Uterus (tissue), 4 donors: ENCODE results near the gene NIPBL. TPM values are rescaled to one million over a fixed set of nuclear protein-coding genes. Genes with fewer than 3 reads are reported as not detected.
"Not testable (repeated sequence)": the region's sequence is repeated elsewhere in the genome, so short reads cannot be mapped to it uniquely, and the experiment has no call there.

Experiments used
- DNase-seq, 2 donors: peaks; one replicate each; pipeline ENCODE4 v3.0.0-alpha.2; 2019 to 2020
- H3K27ac ChIP-seq, 2 donors: fragments of 200-600 bp; sonication (generic); 1 replicate in 1 of 2; 2 replicates in 1 of 2; pipeline ENCODE4 v1.5.1; 2016 to 2018
- H3K27me3 ChIP-seq, 2 donors: fragments of 200-600 bp; sonication (generic); one replicate each; pipeline ENCODE4 v1.5.1; 2018 to 2019; ENCODE audit warnings: control low read depth in 1 of 2
- H3K36me3 ChIP-seq, 2 donors: fragments of 200-600 bp; sonication (generic); one replicate each; pipeline ENCODE4 v1.5.1; 2019; ENCODE audit warnings: control low read depth in 1 of 2
- H3K4me1 ChIP-seq, 2 donors: fragments of 200-600 bp; sonication (generic); one replicate each; pipeline ENCODE4 v1.5.1; 2018 to 2019; ENCODE audit warnings: control low read depth in 1 of 2
- H3K4me3 ChIP-seq, 2 donors: fragments of 200-600 bp; sonication (generic); 1 replicate in 1 of 2; 2 replicates in 1 of 2; pipeline ENCODE4 v1.5.1; 2018 to 2019; ENCODE audit warnings: mild to moderate bottlenecking in 1 of 2
- H3K9me3 ChIP-seq, 2 donors: fragments of 200-600 bp; sonication (generic); one replicate each; pipeline ENCODE4 v1.5.1; 2019; ENCODE audit warnings: control low read depth in 1 of 2
- POLR2A ChIP-seq, 2 donors: fragments of 450-650 bp; IDR thresholded peaks; one replicate each; pipeline ENCODE4 v1.6.1; 2016; ENCODE audit warnings: antibody characterized with exemption in 2 of 2, mild to moderate bottlenecking in 1 of 2, moderate library complexity in 1 of 2
- intact Hi-C: fragments of 100-400 bp; cut with DNase I; formaldehyde crosslinking; loops from one replicate; pipeline ENCODE4 v1.15.1; 2023; ENCODE audit warnings: low total_unique reads
- total RNA-seq, 4 donors: library from RNA; depleted of rRNA in 3 of 4; stranded (reverse); fragments of >200 nt in 3 of 4; gene quantifications; one replicate each; pipeline versions ENCODE4 v1.1.0 to v1.2.4, GENCODE V29; 2014 to 2023
- TF ChIP-seq, protein P1 (sequence below), 4 experiments: fragments of 200-600 bp in 2 of 4; fragments of 450-650 bp in 2 of 4; sonication (generic) in 2 of 4; IDR thresholded peaks; one replicate each; pipeline ENCODE4 v1.5.1; 2016 to 2019; ENCODE audit warnings: antibody characterized with exemption in 4 of 4, mild to moderate bottlenecking in 2 of 4, moderate library complexity in 1 of 4
- donor health status: DM: yes; HTN: yes; CAD: no.

The NIPBL gene
- total RNA-seq, 4 donors from 2014 or later, result 49.7 to 108 (median 72.4) TPM

DNA sequence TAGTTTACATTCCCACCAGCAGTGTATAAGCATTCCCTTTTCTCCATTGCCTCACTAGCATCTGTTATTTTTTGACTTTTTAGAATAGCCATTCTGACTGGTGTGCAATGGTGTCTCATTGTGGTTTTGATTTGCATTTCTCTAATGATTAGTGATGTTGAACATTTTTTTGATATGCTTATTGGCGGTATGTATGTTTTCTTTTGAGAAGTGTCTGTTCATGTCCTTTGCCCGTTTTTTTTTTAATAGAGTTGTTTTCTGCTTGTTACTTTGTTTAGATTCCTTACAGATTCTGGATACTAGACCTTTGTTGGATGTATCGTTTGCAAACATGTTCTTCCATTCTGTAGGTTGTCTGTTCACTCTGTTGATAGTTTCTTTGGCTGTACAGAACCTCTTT, 25.3 kb downstream of the NIPBL start:
- Histone ChIP-seq H3K27ac (no peak overlapping the region), H3K4me1 (peaks cover 0 to 9% of the 10 kb centered on the region in 2 donors), H3K36me3 (peaks cover 0 to 3% of the 10 kb centered on the region in 2 donors), H3K9me3 (no peaks in the 10 kb centered on the region), H3K27me3 (no peaks in the 10 kb centered on the region), H3K4me3 (no peak overlapping the region)
- DNase-seq, result no peak
- intact Hi-C loops, result no loop called here
- no peak for TF ChIP-seq POLR2A (IDR thresholded peaks at IDR 0.05)
- TF ChIP-seq, protein P1, sequence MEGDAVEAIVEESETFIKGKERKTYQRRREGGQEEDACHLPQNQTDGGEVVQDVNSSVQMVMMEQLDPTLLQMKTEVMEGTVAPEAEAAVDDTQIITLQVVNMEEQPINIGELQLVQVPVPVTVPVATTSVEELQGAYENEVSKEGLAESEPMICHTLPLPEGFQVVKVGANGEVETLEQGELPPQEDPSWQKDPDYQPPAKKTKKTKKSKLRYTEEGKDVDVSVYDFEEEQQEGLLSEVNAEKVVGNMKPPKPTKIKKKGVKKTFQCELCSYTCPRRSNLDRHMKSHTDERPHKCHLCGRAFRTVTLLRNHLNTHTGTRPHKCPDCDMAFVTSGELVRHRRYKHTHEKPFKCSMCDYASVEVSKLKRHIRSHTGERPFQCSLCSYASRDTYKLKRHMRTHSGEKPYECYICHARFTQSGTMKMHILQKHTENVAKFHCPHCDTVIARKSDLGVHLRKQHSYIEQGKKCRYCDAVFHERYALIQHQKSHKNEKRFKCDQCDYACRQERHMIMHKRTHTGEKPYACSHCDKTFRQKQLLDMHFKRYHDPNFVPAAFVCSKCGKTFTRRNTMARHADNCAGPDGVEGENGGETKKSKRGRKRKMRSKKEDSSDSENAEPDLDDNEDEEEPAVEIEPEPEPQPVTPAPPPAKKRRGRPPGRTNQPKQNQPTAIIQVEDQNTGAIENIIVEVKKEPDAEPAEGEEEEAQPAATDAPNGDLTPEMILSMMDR (IDR thresholded peaks at IDR 0.05), result no peak

DNA sequence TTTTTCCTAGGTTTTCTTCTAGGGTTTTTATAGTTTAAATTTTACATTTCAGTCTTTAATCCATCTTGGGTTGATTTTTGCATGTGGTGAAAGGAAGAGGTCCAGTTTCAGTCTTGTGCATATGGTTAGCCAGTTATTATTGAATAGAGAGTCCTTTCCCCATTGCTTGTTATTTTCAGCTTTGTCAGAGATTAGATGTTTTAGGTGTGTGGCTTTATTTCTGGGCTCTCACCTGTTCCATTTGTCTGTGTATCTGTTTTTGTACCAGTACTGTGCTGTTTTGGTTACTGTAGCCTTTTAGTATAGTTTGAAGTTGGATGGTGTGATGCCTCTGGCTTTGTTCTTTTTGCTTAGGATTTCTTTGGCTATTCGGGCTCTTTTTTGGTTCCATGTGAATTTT, 25.8 kb downstream of the NIPBL start:
- Histone ChIP-seq H3K27ac (no peak overlapping the region), H3K4me1 (peaks cover 0 to 9% of the 10 kb centered on the region in 2 donors), H3K9me3 (no peaks in the 10 kb centered on the region), H3K36me3 (peaks cover 0 to 3% of the 10 kb centered on the region in 2 donors), H3K27me3 (no peaks in the 10 kb centered on the region), H3K4me3 (no peak overlapping the region)
- DNase-seq, result no peak
- intact Hi-C loops, result no loop called here
- TF ChIP-seq, protein P1 (IDR thresholded peaks at IDR 0.05), result no peak
- TF ChIP-seq POLR2A (IDR thresholded peaks at IDR 0.05), result no peak

DNA sequence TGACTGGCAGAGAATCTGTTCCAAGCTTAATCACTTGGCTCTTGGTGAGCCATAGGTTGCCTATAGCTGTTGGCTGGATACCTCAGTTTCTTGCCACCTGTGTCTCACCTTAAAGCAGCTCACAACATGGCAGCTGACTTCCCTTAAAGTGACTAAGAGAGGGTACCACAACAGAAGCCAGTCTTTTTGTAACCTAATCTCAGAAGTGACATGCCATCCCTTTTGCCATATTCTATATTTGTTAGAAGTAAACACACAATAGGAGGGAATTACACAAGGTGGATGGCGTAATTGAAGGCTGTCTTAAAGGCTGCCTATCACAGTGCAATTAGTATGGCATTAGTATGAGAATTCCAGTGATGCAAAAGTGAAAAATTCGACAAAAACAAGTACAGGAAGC, 28.1 kb downstream of the NIPBL start:
- Histone ChIP-seq H3K27ac (no peak overlapping the region), H3K4me3 (no peak overlapping the region), H3K9me3 (no peaks in the 10 kb centered on the region), H3K27me3 (no peaks in the 10 kb centered on the region), H3K4me1 (peaks cover 6 to 9% of the 10 kb centered on the region in 2 donors), H3K36me3 (peaks cover 0 to 3% of the 10 kb centered on the region in 2 donors)
- intact Hi-C loops, result no loop called here
- TF ChIP-seq, protein P1 (IDR thresholded peaks at IDR 0.05), result no peak
- no peak for TF ChIP-seq POLR2A (IDR thresholded peaks at IDR 0.05)
- no peak for DNase-seq

DNA sequence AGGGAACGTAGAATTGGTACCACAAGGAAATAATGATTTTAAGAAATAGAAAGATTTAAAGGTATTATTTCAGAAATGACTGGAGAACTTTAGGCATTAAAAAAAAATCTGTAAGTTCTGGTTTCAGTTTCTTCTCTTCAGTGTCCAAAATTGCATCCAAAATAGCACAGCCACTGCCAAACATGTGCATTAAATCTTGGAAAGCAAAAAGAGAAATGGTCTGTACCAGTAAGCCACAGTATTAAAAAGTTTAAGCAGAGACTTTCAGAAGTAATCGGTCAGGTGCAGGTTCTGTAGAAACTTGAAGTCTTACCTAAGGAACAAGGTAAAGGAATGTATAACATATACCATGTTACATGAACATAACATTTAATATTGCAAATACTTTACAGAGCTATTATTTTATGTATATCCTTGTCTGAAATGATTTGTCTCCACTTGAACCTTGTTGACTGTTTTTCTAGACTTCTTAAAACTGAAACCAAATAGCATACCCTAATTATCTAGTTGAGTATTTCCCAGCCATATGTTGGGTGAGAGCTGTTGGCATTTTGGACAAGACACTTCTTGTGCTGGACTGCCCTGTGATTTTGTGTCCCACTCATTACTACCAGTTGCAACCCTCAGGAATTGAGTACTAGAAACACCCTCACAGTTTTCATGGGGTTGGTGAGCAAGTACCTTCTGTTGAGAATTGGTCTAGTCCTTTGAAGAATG, 32.1 kb downstream of the NIPBL start:
- Histone ChIP-seq H3K27ac (no peak overlapping the region), H3K27me3 (no peaks in the 10 kb centered on the region), H3K36me3 (no peaks in the 10 kb centered on the region), H3K9me3 (no peaks in the 10 kb centered on the region), H3K4me3 (no peak overlapping the region), H3K4me1 (peaks cover 6 to 9% of the 10 kb centered on the region in 2 donors)
- no peak for TF ChIP-seq POLR2A (IDR thresholded peaks at IDR 0.05)
- TF ChIP-seq, protein P1 (IDR thresholded peaks at IDR 0.05), result no peak
- DNase-seq, result no peak
- intact Hi-C loops, result no loop called here

DNA sequence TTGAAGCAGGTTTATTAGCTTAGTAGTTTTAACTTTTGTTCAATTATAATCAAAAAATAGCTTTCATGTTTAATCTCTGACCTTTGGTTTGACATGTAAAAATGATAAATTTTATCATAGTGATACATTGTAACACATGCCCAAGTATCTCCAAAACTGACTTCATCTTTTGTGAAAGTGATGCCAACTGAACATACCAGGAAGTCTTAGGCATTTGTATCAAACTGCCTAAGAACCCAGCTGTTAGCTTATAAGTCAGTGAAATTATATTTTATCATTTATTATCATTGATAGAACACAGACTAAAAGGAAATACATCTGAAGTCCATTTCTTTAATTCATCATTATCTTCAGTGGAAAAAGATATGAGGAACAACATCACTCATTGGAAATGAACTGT, 39.1 kb downstream of the NIPBL start:
- no peak overlapping the region for H3K4me3 ChIP-seq
- no peak for DNase-seq
- no peaks in the 10 kb centered on the region for H3K36me3 ChIP-seq
- no peaks in the 10 kb centered on the region for H3K4me1 ChIP-seq
- no peak for TF ChIP-seq POLR2A (IDR thresholded peaks at IDR 0.05)
- TF ChIP-seq, protein P1 (IDR thresholded peaks at IDR 0.05), result no peak
- intact Hi-C loops, result no loop called here
- no peaks in the 10 kb centered on the region for H3K9me3 ChIP-seq
- H3K27ac ChIP-seq, result no peak overlapping the region
- no peaks in the 10 kb centered on the region for H3K27me3 ChIP-seq

DNA sequence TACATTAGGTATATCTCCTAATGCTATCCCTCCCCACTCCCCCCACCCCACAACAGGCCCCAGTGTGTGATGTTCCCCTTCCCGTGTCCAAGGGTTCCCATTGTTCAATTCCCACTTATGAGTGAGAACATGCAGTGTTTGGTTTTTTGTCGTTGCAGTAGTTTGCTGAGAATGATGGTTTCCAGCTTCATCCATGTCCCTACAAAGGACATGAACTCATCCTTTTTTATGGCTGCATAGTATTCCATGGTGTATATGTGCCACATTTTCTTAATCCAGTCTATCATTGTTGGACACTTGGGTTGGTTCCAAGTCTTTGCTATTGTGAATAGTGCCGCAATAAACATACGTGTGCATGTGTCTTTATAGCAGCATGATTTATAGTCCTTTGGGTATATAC, 40.0 kb downstream of the NIPBL start:
- H3K27me3 ChIP-seq, H3K36me3 ChIP-seq, DNase-seq, H3K4me3 ChIP-seq, H3K9me3 ChIP-seq, H3K27ac ChIP-seq, intact Hi-C loops, H3K4me1 ChIP-seq: not testable (repeated sequence)

DNA sequence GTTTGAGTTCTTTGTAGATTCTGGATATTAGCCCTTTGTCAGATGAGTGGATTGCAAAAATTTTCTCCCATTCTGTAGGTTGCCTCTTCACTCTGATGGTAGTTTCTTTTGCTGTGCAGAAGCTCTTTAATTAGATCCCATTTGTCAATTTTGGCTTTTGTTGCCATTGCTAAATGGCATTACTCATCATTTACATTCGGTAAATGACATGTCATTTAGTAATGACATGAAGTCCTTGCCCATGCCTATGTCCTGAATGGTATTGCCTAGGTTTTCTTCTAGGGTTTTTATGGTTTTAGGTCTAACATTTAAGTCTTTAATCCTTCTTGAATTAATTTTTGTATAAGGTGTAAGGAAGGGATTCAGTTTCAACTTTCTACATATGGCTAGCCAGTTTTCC, 40.8 kb downstream of the NIPBL start:
- H3K4me3 ChIP-seq, DNase-seq, intact Hi-C loops, H3K9me3 ChIP-seq, H3K4me1 ChIP-seq, H3K27ac ChIP-seq, H3K27me3 ChIP-seq, H3K36me3 ChIP-seq: not testable (repeated sequence)
